Limb (tissue), 2 donors: ENCODE data around the gene ASAP2.

ENCODE experiments used
- DNase-seq, 2 donors: peaks; one replicate each; pipeline ENCODE4 v3.0.0-alpha.2; 2016; ENCODE audit errors: extremely low spot score in 2 of 2

Gene ASAP2

GRCh38 chr2:9273486-9274130, 67.0 kb downstream of the ASAP2 start:
- no peak for DNase-seq

- DNase-seq = no peak
Observed at GRCh38 chr2:9274701-9275343, 68.2 kb downstream of the ASAP2 start.

GRCh38 chr2:9275399-9275798, 68.8 kb downstream of the ASAP2 start:
- DNase-seq = no peak

- no peak for DNase-seq
Observed at GRCh38 chr2:9276074-9276473, 69.5 kb downstream of the ASAP2 start.

GRCh38 chr2:9276901-9277451, 70.4 kb downstream of the ASAP2 start:
- no peak for DNase-seq

GRCh38 chr2:9278439-9278838, 71.8 kb downstream of the ASAP2 start:
- no peak for DNase-seq

GRCh38 chr2:9279426-9279825, 72.8 kb downstream of the ASAP2 start:
- no peak for DNase-seq

GRCh38 chr2:9280224-9280623, 73.6 kb downstream of the ASAP2 start:
- no peak for DNase-seq

- no peak for DNase-seq
Observed at GRCh38 chr2:9281145-9281544, 74.5 kb downstream of the ASAP2 start.

GRCh38 chr2:9282128-9283112, 75.8 kb downstream of the ASAP2 start:
- no peak for DNase-seq

GRCh38 chr2:9284521-9285297, 78.1 kb downstream of the ASAP2 start:
- DNase-seq = no peak

- no peak for DNase-seq
Observed at GRCh38 chr2:9285385-9285920, 78.8 kb downstream of the ASAP2 start.

- DNase-seq = no peak
Observed at GRCh38 chr2:9285921-9286320, 79.3 kb downstream of the ASAP2 start.

- no peak for DNase-seq
Observed at GRCh38 chr2:9286554-9287399, 80.2 kb downstream of the ASAP2 start.

- no peak for DNase-seq
Observed at GRCh38 chr2:9287400-9288045, 80.9 kb downstream of the ASAP2 start.

- DNase-seq = no peak
Observed at GRCh38 chr2:9288233-9288632, 81.6 kb downstream of the ASAP2 start.

- DNase-seq = no peak
Observed at GRCh38 chr2:9288681-9289338, 82.2 kb downstream of the ASAP2 start.

GRCh38 chr2:9291331-9291730, 84.7 kb downstream of the ASAP2 start:
- no peak for DNase-seq

- no peak for DNase-seq
Observed at GRCh38 chr2:9291866-9292265, 85.3 kb downstream of the ASAP2 start.
